Esophagus muscularis mucosa (tissue), 4 donors: ENCODE measurements around the gene LRRC27.

Experiments used
- EP300 ChIP-seq: sonication (generic); formaldehyde crosslinking; IDR thresholded peaks from one replicate; pipeline ENCODE4 v1.6.1; 2017; ENCODE audit warnings: antibody characterized with exemption
- POLR2A ChIP-seq: fragments of 450-650 bp; IDR thresholded peaks from one replicate; pipeline ENCODE4 v1.6.1; 2017; ENCODE audit warnings: antibody characterized with exemption, moderate library complexity, mild to moderate bottlenecking, low read depth
- TF ChIP-seq, protein P1 (sequence below), 3 experiments: fragments of 200-600 bp in 2 of 3; fragments of 450-650 bp in 1 of 3; sonication (generic) in 2 of 3; IDR thresholded peaks; one replicate each; pipeline ENCODE4 v1.5.1; 2017 to 2019; ENCODE audit warnings: antibody characterized with exemption in 3 of 3, mild to moderate bottlenecking in 2 of 3, moderate library complexity in 1 of 3

- TF ChIP-seq, protein P1, sequence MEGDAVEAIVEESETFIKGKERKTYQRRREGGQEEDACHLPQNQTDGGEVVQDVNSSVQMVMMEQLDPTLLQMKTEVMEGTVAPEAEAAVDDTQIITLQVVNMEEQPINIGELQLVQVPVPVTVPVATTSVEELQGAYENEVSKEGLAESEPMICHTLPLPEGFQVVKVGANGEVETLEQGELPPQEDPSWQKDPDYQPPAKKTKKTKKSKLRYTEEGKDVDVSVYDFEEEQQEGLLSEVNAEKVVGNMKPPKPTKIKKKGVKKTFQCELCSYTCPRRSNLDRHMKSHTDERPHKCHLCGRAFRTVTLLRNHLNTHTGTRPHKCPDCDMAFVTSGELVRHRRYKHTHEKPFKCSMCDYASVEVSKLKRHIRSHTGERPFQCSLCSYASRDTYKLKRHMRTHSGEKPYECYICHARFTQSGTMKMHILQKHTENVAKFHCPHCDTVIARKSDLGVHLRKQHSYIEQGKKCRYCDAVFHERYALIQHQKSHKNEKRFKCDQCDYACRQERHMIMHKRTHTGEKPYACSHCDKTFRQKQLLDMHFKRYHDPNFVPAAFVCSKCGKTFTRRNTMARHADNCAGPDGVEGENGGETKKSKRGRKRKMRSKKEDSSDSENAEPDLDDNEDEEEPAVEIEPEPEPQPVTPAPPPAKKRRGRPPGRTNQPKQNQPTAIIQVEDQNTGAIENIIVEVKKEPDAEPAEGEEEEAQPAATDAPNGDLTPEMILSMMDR (IDR thresholded peaks at IDR 0.05): no peak
- TF ChIP-seq EP300 (no peak), POLR2A (no peak)
Observed at GRCh38 chr10:132415956-132416355, 84.0 kb downstream of the LRRC27 start.
